ENCODE measurements around the gene SH2D3A. TPM values are rescaled to one million over a fixed set of nuclear protein-coding genes. Genes with fewer than 3 reads are reported as not detected.
"Not testable (repeated sequence)": the region's sequence is repeated elsewhere in the genome, so short reads cannot be mapped to it uniquely, and the experiment has no call there.

The SH2D3A gene
- total and polyA plus RNA-seq, 2 donors (not counting 1 experiment from before 2014, with no cell fraction given): not detected

DNA sequence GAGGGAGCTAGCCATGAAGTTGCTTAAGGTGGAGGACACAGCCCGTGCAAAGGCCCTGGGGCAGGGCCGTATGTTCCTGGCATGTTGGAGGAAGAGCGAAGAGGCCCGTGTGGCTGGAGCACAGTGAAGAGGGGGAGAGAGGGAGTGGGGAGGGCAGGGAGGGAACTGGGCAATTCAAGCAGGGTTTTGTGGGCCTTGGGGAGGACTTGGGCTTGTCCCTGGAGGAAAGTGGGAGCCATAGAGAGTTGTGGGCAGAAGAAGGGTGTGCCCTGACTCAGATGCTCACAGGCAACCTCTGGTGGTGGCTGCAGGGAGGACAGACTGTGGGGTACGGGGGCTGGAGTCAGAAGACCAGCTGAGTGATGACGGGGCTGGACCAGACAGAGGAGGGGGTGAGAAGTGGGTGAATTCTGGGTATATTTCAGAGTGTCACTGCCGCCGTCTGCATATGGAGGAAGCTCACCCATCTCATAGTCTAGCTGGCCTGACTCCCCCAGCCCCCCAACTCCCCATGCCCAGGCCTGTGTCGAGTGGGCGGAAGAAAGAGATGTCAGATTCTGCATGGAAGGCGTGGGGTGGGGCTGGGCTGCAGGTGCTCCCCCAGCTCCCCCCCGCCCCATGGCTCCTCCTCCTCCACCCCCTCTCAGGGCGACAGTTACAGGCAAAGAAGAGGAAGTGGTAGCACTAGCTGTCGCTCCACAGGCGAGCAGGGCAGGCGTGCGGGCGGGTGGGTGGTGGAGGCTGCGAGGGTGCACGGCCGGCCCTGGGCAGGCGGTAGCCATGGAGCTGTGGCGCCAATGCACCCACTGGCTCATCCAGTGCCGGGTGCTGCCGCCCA lies 5.0 kb upstream of the SH2D3A start, which contains the start of gene VAV1:
Gene VAV1, plus strand, starts transcription at position 681 of the 838 bp plus-strand sequence. Its CDS starts 100 bp downstream, at position 781.
- H3K36me3 ChIP-seq (ENCODE audit: control insufficient read depth, insufficient read depth, low read length): no peaks in the 10 kb centered on the region
- no peaks in the 10 kb centered on the region for H3K4me1 ChIP-seq (ENCODE audit: control insufficient read depth, extremely low read depth, insufficient read depth, low read length)
- no peak for DNase-seq (ENCODE audit: low read depth in 2 of 2)
- H3K4me3 ChIP-seq (replicated peaks in 1 of 4; ENCODE audit: control extremely low read depth in 1 of 4, insufficient read depth in 1 of 4, low read depth in 3 of 4, low read length in 4 of 4): no peak within 1 kb of the TSS
- no peaks in the 10 kb centered on the region for H3K27me3 ChIP-seq (ENCODE audit: control insufficient read depth, insufficient read depth, low read length)
- TF ChIP-seq, protein P1, sequence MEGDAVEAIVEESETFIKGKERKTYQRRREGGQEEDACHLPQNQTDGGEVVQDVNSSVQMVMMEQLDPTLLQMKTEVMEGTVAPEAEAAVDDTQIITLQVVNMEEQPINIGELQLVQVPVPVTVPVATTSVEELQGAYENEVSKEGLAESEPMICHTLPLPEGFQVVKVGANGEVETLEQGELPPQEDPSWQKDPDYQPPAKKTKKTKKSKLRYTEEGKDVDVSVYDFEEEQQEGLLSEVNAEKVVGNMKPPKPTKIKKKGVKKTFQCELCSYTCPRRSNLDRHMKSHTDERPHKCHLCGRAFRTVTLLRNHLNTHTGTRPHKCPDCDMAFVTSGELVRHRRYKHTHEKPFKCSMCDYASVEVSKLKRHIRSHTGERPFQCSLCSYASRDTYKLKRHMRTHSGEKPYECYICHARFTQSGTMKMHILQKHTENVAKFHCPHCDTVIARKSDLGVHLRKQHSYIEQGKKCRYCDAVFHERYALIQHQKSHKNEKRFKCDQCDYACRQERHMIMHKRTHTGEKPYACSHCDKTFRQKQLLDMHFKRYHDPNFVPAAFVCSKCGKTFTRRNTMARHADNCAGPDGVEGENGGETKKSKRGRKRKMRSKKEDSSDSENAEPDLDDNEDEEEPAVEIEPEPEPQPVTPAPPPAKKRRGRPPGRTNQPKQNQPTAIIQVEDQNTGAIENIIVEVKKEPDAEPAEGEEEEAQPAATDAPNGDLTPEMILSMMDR (conservative IDR thresholded peaks at IDR 0.05 in 1 of 2, IDR thresholded peaks at IDR 0.05 in 1 of 2; ENCODE audit: low read depth in 1 of 2, low read length in 2 of 2): no peak
- no peak for TF ChIP-seq EZH2 (IDR thresholded peaks at IDR 0.05; ENCODE audit: low read length, missing control alignments)
- no peaks in the 10 kb centered on the region for H3K9me3 ChIP-seq (ENCODE audit: control insufficient read depth, insufficient read depth, low read depth, low read length)
- H3K27ac ChIP-seq (ENCODE audit: insufficient read depth, low read length): no peak within 1 kb of the TSS
- no peak within 1 kb of the TSS for H3K4me2 ChIP-seq (ENCODE audit: extremely low read depth, insufficient read depth, low read length)
- no peak within 1 kb of the TSS for H2AFZ ChIP-seq (ENCODE audit: low read length)
- no peak within 1 kb of the TSS for H3K9ac ChIP-seq (ENCODE audit: insufficient read depth, low read length)
- no peaks in the 10 kb centered on the region for H4K20me1 ChIP-seq (ENCODE audit: control insufficient read depth, extremely low read depth, insufficient read depth, low read length)
- H3K79me2 ChIP-seq (ENCODE audit: control insufficient read depth, insufficient read depth, low read length): no peaks in the 10 kb centered on the region

DNA sequence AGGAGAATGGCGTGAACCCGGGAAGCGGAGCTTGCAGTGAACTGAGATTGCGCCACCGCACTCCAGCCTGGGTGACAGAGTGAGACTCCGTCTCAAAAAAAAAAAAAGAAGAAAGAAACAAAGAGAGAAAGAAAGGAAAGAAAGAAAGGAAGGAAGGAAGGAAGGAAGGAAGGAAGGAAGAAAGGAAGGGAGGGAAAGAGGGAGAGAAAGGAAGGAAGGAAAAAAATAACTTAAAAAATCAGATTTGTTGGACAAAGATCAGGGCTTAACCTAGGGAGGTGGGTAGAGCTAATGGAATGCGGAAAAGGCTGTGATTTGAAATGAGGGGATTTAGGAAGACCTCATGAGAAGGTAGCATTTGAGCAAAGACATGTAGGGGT lies 4.4 kb upstream of the SH2D3A start:
- not testable (repeated sequence) for H3K27ac ChIP-seq (ENCODE audit: insufficient read depth, low read length); H4K20me1 ChIP-seq (ENCODE audit: control insufficient read depth, extremely low read depth, insufficient read depth, low read length); H3K4me2 ChIP-seq (ENCODE audit: extremely low read depth, insufficient read depth, low read length); H3K9ac ChIP-seq (ENCODE audit: insufficient read depth, low read length); DNase-seq (ENCODE audit: low read depth in 2 of 2); H3K9me3 ChIP-seq (ENCODE audit: control insufficient read depth, insufficient read depth, low read depth, low read length); H2AFZ ChIP-seq (ENCODE audit: low read length); H3K27me3 ChIP-seq (ENCODE audit: control insufficient read depth, insufficient read depth, low read length); H3K4me3 ChIP-seq (replicated peaks in 1 of 4; ENCODE audit: control extremely low read depth in 1 of 4, insufficient read depth in 1 of 4, low read depth in 3 of 4, low read length in 4 of 4); H3K4me1 ChIP-seq (ENCODE audit: control insufficient read depth, extremely low read depth, insufficient read depth, low read length); H3K79me2 ChIP-seq (ENCODE audit: control insufficient read depth, insufficient read depth, low read length); H3K36me3 ChIP-seq (ENCODE audit: control insufficient read depth, insufficient read depth, low read length)

DNA sequence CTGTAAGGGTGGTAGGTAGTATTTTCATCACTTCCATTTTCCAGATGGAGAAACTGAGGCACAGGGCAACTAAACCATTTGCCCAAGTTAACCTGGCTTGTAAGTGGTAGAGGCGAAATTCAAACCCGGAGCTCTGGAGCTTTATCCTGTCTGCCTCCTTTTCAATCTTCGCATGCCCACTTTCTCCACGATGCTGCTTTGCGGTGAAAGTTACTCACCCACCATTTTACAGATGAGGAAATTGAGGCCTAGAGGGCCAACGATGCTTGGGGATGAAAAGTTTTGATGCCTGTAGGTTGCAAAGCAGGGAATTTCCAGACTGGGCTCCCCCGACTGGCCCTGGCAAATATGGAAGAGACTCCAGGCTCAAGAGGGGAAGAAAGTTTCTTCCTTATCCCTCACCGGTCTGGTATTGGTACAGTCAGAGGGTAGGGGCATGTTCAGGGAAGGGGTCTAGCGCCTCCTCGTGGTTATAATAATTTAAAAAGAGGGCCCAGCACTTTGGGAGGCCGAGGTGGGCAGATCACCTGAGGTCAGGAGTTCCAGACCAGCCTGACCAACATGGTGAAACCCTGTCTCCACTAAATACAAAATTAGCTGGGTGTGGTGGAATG lies 1.9 kb upstream of the SH2D3A start:
- Histone ChIP-seq H3K27me3 (ENCODE audit: control insufficient read depth, insufficient read depth, low read length) (no peaks in the 10 kb centered on the region), H3K27ac (ENCODE audit: insufficient read depth, low read length) (no peak overlapping the region), H3K9me3 (ENCODE audit: control insufficient read depth, insufficient read depth, low read depth, low read length) (no peaks in the 10 kb centered on the region), H2AFZ (ENCODE audit: low read length) (no peak overlapping the region), H3K4me1 (ENCODE audit: control insufficient read depth, extremely low read depth, insufficient read depth, low read length) (no peaks in the 10 kb centered on the region), H3K9ac (ENCODE audit: insufficient read depth, low read length) (no peak overlapping the region), H3K4me2 (ENCODE audit: extremely low read depth, insufficient read depth, low read length) (no peak overlapping the region), H4K20me1 (ENCODE audit: control insufficient read depth, extremely low read depth, insufficient read depth, low read length) (no peaks in the 10 kb centered on the region), H3K4me3 (replicated peaks in 1 of 4; ENCODE audit: control extremely low read depth in 1 of 4, insufficient read depth in 1 of 4, low read depth in 3 of 4, low read length in 4 of 4) (no peak overlapping the region), H3K79me2 (ENCODE audit: control insufficient read depth, insufficient read depth, low read length) (no peaks in the 10 kb centered on the region), H3K36me3 (ENCODE audit: control insufficient read depth, insufficient read depth, low read length) (no peaks in the 10 kb centered on the region)
- DNase-seq (ENCODE audit: low read depth in 2 of 2): peak in 1 of 2 donors; percentile 47
- no peak for TF ChIP-seq EZH2 (IDR thresholded peaks at IDR 0.05; ENCODE audit: low read length, missing control alignments)
- TF ChIP-seq, protein P1 (conservative IDR thresholded peaks at IDR 0.05 in 1 of 2, IDR thresholded peaks at IDR 0.05 in 1 of 2; ENCODE audit: low read depth in 1 of 2, low read length in 2 of 2): peak in 1 of 2 donors; percentile 24

Measured in fibroblast of lung (primary cell).